ENCODE results near the gene IRF4. TPM values are rescaled to one million over a fixed set of nuclear protein-coding genes. Genes with fewer than 3 reads are reported as not detected.

IRF4 gene
- total and polyA plus RNA-seq, 12 donors: 0.04 to 3.6 (median 0.32) TPM; not detected in 1

DNA sequence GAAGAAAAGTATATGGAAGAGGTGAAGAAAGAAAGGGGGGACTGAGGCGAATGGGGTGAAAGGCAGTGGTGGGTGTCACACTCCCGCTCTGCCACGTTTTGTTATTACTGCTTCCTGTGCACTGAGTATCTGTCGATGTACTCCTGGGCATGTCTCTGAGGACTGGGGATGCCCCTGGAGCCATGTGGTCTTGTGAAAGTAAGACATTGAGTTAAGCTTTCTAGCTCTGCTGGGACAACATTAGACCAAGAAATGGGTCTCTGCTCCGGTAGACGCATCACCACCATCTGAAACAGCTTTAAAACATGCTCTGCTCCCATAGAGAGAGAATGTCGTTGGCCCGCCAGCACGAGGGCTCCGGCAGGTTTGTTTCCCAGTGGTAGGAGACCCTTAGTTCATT is 40.0 kb downstream of the IRF4 start:
- ATAC-seq: no peak
- Histone ChIP-seq H3K27me3 (peaks cover 0 to 12% (median 0%) of the 10 kb centered on the region in 7 donors), H3K4me1 (peaks cover 0 to 5% (median 0%) of the 10 kb centered on the region in 9 donors), H3K27ac (no peak overlapping the region), H3K36me3 (no peaks in the 10 kb centered on the region), H3K4me3 (no peak overlapping the region), H3K9me3 (no peaks in the 10 kb centered on the region)
- WGBS, 2 donors: 83 to 85% methylated on average over 10 of the region's 10 CpGs
- intact Hi-C loops (cut with DNase I): no loop called here
- TF ChIP-seq, protein P1, sequence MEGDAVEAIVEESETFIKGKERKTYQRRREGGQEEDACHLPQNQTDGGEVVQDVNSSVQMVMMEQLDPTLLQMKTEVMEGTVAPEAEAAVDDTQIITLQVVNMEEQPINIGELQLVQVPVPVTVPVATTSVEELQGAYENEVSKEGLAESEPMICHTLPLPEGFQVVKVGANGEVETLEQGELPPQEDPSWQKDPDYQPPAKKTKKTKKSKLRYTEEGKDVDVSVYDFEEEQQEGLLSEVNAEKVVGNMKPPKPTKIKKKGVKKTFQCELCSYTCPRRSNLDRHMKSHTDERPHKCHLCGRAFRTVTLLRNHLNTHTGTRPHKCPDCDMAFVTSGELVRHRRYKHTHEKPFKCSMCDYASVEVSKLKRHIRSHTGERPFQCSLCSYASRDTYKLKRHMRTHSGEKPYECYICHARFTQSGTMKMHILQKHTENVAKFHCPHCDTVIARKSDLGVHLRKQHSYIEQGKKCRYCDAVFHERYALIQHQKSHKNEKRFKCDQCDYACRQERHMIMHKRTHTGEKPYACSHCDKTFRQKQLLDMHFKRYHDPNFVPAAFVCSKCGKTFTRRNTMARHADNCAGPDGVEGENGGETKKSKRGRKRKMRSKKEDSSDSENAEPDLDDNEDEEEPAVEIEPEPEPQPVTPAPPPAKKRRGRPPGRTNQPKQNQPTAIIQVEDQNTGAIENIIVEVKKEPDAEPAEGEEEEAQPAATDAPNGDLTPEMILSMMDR (IDR thresholded peaks at IDR 0.05): no peak
- no peak for DNase-seq

GRCh38 chr6:431986-432385 is 40.4 kb downstream of the IRF4 start:
- DNase-seq: no peak
- no peak for ATAC-seq
- H3K9me3 ChIP-seq: no peaks in the 10 kb centered on the region
- intact Hi-C loops (cut with DNase I): no loop called here
- TF ChIP-seq, protein P1 (IDR thresholded peaks at IDR 0.05): no peak
- peaks cover 0 to 11% (median 0%) of the 10 kb centered on the region in 7 donors for H3K27me3 ChIP-seq
- peaks cover 0 to 10% (median 0%) of the 10 kb centered on the region in 9 donors for H3K4me1 ChIP-seq
- H3K36me3 ChIP-seq: no peaks in the 10 kb centered on the region
- WGBS, 2 donors: 74 to 82% methylated on average over 6 of the region's 6 CpGs
- H3K27ac ChIP-seq: no peak overlapping the region
- H3K4me3 ChIP-seq: no peak overlapping the region

DNA sequence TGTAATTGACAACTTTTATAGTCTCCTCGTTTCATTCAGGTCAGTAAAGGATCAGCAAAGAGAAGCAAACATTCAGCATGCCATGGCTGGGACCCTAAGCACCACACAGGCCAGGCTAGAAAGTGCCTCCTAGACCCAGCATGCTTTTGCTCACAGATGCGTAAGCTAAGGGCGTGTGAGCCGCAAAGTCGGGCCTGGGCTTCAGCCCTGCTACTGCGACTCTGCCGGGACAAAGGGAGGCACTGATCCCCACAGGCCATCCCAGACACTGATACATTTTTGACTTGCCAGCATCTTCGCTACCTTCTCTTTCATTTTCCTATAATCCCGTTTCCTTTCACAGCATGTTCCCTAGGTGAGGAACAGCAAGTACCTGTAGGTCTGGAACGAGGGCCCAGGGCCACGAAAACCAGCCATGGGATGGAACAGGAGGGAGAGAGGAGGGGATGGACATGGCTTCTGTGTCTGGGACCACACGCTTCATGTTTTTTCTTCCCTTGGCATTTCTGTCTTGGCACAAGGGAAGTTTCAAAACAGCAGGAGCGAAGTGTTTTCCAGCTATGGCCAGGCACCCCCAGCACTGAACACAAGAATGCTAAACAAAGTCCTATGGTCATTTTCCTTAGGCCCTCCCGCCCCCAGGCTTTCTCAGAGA is 42.6 kb downstream of the IRF4 start:
- TF ChIP-seq, protein P1 (IDR thresholded peaks at IDR 0.05): no peak
- Histone ChIP-seq H3K4me3 (no peak overlapping the region), H3K4me1 (peaks cover 0 to 15% (median 0%) of the 10 kb centered on the region in 9 donors), H3K9me3 (no peaks in the 10 kb centered on the region), H3K27ac (no peak overlapping the region), H3K27me3 (no peaks in the 10 kb centered on the region), H3K36me3 (no peaks in the 10 kb centered on the region)
- WGBS, 2 donors: 84 to 92% methylated on average over 14 of the region's 14 CpGs
- intact Hi-C loops (cut with DNase I): no loop called here
- DNase-seq (no peak), ATAC-seq (no peak)

DNA sequence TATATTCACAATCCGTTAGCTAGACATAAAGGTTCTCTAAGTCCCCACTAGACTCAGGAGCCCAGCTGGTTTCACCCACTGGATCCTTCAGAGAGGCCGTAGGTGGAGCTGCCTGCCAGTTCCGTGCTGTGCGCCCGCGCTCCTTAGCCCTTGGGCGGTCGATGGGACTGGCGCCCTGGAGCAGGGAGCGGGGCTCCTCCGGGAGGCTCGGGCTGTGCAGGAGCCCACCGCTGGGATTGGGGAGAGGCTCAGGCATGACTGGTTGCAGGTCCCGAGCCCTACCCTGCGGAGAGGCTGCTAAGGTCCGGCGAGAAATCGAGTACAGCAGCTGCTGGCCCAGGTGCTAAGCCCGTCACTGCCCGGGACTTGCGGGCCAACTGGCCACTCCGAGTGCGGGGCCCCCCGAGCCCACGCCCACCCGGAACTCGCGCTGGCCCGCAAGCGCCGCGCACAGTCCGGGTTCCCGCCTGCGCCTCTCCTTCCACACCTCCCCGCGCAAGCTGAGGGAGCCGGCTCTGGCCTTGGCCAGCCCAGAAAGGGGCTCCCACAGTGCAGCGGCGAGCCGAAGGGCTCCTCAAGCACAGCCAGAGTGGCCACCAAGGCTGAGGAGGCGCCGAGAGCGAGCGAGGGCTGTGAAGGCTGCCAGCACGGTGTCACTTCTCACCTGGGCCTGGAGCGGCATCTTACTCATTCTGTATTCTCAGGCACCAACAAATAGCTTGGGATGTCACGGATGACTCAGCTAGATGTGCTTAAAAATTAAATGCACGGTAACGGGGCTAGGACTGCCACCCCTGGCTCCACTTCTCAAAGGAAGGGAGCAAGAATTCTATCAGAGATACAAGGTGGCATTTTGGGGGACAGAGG is 44.1 kb downstream of the IRF4 start:
- whole genome bisulfite sequencing, 2 donors: 96% methylated on average over 50 of the region's 50 CpGs
- intact Hi-C loops (cut with DNase I): no loop called here
- no peak overlapping the region for H3K27ac ChIP-seq
- ATAC-seq (peak in 1 of 8 donors; percentile 40), DNase-seq (no peak)
- no peak overlapping the region for H3K4me3 ChIP-seq
- TF ChIP-seq, protein P1 (IDR thresholded peaks at IDR 0.05): no peak
- no peaks in the 10 kb centered on the region for H3K9me3 ChIP-seq
- H3K27me3 ChIP-seq: no peaks in the 10 kb centered on the region
- peaks cover 0 to 21% (median 0%) of the 10 kb centered on the region in 9 donors for H3K4me1 ChIP-seq
- no peaks in the 10 kb centered on the region for H3K36me3 ChIP-seq

All from heart right ventricle (tissue), 16 donors.